Sciatic nerve (tissue), 2 donors: ENCODE measurements around the gene C3orf70. TPM values are rescaled to one million over a fixed set of nuclear protein-coding genes. Genes with fewer than 3 reads are reported as not detected.
"Not testable (repeated sequence)": the region's sequence is repeated elsewhere in the genome, so short reads cannot be mapped to it uniquely, and the experiment has no call there.

Source experiments
- ATAC-seq: fragments of 200-7000 bp; cut with Tn5 transposase; one replicate; pipeline ENCODE4 v1.9.1; 2020; ENCODE audit warnings: mild to moderate bottlenecking, moderate library complexity
- DNase-seq: peaks from one replicate; pipeline ENCODE4 v3.0.0-alpha.2; 2020; ENCODE audit warnings: low spot score
- intact Hi-C: fragments of 100-400 bp; cut with DNase I; formaldehyde crosslinking; loops from one replicate; pipeline ENCODE4 v1.14.2; 2022
- total RNA-seq: library from RNA; stranded (reverse); fragmentation: NEBNext Ultra II Directional; extraction: Animal tissue kit (Norgen Biotek cat#: 25700); gene quantifications from one replicate; pipeline ENCODE4 v1.2.1, GENCODE V29; 2021
- donor health status: DM: no; HTN: no; CAD: no.
- donor health status: DM: no; HTN: no; CAD: no.

Gene C3orf70
- total RNA-seq, 1 donor from 2014 or later: 12.9 TPM

DNA sequence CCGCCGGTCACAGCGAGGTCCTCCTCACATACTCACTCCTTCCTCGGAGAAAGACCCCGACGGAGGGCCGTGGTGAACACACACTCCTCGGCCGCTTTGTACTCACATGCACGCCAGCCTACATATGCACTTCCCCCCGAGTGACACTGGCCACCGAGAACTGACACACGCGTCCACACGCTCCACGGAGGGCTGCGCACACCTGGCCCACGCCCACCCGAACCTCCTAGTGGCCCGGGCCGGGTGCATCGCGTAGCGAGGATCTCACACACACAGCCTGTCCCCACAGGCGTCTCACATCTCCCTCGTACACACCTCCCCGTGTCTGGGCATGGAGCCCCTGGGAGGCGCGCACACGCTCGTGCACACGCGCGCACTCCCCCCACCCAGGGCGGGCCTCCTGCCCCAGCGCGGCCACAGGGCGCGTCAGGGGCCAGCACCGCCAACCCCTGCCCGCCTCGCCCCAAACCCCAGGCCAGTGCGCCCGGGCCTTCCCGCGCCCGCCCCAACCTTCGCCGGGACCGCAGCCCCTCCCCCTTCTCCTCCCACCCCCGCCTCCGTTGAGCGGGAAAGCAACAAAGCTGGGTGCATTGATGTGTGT lies 411 bp upstream of the C3orf70 start:
- ATAC-seq (peak; percentile 58), DNase-seq (peak; percentile 63)
- intact Hi-C loops: no loop called here

DNA sequence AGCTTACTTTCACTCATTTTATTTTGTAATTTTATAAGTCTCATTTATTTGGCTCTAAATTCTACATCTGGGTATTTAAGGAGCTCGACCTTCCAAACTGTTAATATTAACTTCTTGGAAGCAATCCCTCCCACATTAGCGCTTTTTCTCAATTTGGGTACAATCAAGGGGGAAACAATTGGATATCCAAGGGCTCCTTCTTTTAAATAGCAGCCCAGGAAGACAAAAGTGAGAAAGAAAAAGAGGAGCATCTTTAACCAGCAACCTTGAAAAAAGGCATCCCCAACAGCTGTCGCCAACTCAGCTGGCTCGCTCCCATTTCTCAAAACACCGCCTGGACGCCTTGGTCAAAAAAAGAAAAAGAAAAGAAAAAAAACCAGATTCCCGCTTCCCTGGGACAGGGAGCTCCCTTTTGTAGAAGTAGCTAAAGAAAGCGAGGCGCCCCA lies 873 bp downstream of the C3orf70 start:
- intact Hi-C loops: no loop called here
- DNase-seq: no peak
- ATAC-seq: no peak

- DNase-seq (no peak), ATAC-seq (no peak)
- intact Hi-C loops: no loop called here
Measured at GRCh38 chr3:185151101-185151963, 1.5 kb downstream of the C3orf70 start.

DNA sequence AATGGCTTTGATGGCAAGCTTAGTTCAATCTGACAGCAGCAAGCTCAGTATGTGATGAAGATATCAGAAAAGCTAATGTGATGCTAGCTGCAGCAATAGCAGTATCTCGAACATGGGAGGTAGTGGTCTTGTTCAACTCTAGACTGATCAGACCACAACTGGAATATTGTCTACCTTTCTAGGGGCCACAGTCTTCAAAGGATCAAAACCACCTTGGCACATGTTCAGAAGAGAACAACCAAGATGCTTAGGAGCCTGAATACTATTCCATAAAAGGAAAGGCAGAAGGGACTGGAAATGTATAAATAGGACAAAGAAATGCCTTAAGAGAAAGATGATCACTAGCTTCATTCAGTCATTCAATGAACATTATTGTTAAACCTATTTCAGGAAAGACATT lies 2.3 kb downstream of the C3orf70 start:
- ATAC-seq (no peak), DNase-seq (no peak)
- intact Hi-C loops: no loop called here

DNA sequence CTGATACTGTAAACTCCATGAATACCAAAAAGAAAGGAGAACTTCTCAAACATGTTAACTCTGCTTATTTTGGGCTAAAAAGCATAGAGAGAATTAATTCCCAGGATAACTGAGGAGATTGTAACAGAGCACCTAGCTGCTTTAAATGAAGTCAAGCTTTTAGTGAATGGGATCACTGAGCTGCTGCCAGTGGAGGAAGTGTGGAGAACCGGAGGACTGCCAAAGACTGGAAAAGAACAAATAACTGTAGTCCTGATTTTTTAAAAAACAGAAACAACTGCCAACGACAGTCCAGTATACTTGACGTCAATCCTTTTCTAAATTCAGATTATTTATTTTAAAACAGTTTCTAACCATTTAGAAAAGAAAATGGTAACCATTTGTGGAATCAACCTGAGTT lies 3.3 kb downstream of the C3orf70 start:
- DNase-seq (no peak), ATAC-seq (peak; percentile 61)
- intact Hi-C loops: no loop called here

GRCh38 chr3:185145511-185145910 lies 7.3 kb downstream of the C3orf70 start:
- DNase-seq: no peak
- intact Hi-C loops: no loop called here
- no peak for ATAC-seq

GRCh38 chr3:185144784-185145183 lies 8.1 kb downstream of the C3orf70 start:
- DNase-seq (no peak), ATAC-seq (no peak)
- intact Hi-C loops: no loop called here

DNA sequence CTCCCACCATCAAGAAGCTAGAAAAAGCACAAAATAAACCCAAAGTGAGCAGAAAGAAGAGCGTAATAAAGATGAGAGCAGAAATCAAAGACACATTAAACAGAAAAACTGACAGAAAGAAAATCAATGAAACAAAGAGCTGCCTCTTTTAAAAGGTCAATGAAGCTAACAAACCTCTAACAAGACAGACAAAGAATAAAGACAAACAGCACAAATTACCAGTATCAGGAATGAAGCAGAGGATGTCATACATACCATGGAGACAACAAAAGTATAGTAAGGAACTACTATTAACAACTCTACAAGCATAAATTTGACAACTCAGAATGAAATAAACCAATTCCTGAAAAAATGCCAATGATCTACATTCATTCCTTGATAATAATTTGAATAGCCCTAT lies 15.0 kb downstream of the C3orf70 start:
- ATAC-seq (no peak), DNase-seq (no peak)
- intact Hi-C loops: no loop called here

DNA sequence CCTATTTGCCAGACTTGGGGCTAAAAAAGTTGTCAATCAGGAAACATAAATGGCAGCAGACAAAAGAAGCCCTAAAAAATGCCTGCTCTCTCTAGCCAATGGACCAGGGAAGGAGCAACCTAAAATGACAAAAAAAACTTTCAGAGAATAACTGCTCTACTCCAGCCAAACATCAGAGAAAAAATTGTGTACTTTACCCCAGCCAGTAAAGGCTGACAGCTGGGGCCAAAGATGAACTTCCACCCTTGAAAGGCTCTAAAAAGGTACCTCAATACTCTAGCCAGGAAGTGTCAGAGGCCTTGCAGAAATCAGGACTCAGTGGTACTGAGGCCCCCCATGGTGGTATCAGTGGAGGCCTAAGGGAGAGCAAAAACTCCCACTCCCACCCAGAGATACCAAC lies 18.4 kb downstream of the C3orf70 start:
- DNase-seq: no peak
- ATAC-seq: no peak
- intact Hi-C loops: no loop called here

- no peak for DNase-seq
- no peak for ATAC-seq
- intact Hi-C loops: no loop called here
Measured at GRCh38 chr3:185131602-185132256, 21.1 kb downstream of the C3orf70 start.

DNA sequence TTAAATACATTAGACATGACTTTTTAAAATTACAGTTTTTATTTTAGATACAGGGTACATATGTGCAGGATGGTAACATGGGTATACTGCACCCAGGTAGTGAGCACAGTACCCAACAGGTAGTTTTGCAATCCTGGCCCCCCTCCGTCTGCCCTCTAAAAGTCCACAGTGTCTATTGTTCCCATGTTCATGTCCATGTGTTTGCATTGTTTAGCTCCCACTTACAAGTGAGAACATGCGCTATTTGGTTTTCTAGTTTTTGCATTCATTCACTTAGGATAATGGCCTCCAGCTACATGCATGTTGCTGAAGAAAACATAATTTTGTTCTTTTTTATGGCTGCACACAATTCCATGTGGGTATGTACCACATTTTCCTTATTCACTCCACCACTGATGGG lies 23.8 kb downstream of the C3orf70 start:
- no peak for ATAC-seq
- DNase-seq: no peak
- intact Hi-C loops: no loop called here

DNA sequence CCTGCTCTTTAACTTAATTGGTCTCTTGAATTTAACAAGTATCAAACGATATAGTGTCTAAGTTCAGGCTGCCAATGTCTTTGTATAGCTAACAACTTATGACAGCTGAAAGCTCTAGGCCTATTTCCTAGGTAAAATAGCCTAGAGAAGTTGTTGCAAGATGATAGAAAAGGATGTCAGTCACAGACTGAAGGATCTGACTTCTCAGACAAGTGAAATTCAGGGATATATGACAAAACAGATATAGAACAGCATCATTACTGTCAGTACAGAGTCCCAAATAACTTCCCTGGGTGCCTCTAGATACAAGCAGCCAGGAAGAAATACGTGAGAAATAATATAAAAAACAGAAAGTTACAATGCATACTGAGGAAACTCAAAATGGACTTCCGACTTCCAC lies 26.7 kb downstream of the C3orf70 start:
- ATAC-seq: no peak
- no peak for DNase-seq
- intact Hi-C loops: no loop called here

GRCh38 chr3:185120126-185120525 lies 32.7 kb downstream of the C3orf70 start:
- ATAC-seq (no peak), DNase-seq (no peak)
- intact Hi-C loops: no loop called here

DNA sequence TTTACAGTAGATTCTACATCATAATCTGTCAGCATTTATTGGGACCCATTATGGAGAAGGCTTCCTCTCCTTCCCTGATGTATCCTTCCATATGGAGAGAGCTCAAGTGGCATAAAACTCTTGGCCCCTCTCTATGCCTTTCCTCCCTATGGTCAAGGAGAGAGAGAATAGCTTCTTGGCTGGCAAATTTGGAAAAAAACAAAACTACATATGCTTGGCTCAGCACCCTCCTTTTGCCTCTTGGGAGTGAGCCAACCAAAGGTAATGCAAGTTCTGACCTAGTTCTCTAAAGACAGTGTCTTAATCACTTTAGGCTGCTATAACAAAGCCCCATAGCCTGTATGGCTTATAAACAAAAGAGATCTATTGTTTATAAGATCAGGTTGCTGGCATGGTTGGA lies 37.5 kb downstream of the C3orf70 start:
- ATAC-seq: no peak
- intact Hi-C loops: no loop called here
- DNase-seq: no peak

- intact Hi-C loops: no loop called here
- ATAC-seq (no peak), DNase-seq (no peak)
Measured at GRCh38 chr3:185114756-185115155, 38.1 kb downstream of the C3orf70 start.

DNA sequence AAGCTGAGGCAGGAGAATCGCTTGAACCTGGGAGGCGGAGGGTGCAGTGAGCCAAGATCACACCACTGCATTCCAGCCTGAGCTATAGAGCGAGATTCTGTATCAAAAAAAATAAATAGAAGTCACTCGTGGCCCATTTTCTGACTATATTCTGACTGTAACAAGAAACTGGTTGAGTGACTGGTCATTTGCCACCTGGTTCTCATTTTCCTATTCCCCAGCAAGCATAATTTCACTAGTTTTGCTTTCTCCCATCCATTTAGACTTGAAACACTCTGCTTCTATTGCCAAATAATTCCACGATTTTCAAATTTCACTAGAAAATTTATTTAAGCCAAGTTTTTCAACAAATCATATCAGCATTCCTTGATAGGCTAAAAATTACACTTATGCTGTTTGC lies 40.7 kb downstream of the C3orf70 start:
- intact Hi-C loops: no loop called here
- DNase-seq (no peak), ATAC-seq (no peak)

DNA sequence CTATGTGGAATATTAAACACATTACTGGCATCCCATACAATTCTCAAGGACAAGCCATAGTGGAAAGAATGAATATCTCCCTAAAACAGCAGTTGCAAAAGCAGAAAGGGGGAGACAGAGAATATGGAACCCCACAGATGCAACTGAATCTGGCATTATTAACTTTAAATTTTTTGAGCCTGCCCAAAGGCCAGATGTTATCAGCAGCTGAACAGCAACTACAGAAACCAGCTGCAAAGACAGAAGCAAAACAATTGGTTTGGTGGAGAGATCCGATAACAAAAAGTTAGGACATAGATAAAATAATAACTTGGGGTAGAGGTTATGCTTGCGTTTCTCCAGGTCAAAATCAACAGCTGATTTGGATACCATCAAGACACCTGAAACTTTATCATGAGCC lies 43.8 kb downstream of the C3orf70 start:
- intact Hi-C loops: not testable (repeated sequence)

DNA sequence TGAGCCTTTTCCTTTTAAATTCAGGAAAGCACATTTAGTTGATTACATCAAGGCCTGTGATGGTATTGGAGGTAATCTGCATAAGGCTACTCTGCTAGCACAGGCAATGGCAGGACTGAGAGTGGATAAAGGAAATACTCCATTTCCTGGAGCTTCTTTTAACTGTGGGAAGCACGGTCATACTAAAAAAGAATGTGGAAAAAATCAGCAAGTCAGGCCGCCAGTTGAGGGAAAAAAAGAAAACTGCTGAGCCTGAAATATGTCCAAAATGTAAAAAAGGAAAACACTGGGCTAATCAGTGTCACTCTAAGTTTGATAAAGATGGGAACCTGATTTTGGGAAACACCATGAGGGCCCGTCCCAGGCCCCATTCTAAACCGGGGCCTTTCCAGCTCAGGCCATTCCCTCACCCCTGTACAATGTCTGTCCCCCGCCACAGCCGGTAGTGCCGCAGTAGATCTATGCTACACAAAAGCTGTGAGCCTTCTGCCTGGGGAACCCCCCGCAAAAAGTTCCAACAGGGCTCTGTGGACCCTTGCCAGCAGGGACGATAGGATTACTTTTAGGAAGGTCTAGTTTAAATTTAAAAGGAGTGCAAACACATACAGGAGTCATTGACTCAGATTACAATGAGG lies 46.5 kb downstream of the C3orf70 start:
- DNase-seq, ATAC-seq, intact Hi-C loops: not testable (repeated sequence)

More for the DNA sequence above, 43.8 kb downstream of the C3orf70 start:
- ATAC-seq, DNase-seq: not testable (repeated sequence)

DNA sequence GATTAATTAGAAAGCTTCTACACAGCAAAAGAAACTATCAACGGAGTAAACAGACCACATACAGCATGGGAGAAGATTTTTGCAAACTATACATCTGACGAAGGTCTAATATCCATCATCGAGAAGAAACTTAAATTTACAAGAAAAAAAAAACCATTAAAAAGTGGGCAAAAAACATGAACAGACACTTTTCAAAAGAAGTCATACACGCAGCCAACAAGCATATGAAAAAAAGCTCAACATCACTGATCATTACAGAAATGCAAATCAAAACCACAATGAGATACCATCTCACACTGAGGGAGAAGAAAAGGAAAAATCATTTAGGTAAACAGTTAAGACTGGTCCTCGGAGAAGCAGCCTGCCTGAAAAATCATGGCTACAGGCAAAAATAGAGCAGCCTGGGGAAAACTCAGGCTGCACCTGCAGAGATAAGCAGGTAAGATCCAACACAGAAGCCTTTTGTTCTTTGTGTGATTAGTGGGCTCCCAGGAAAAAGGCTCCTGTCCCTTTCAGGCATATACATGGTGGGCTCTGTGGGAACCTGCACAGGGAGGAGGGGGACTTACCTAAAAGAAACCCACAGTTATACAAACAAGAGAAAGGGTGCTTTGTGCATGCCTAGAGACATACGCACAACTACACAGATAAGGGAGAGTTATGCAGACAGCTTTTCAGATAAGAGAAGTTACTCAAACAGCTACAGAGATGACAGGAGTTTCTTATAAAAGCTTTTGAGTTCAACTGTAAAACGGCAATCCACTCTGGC lies 49.3 kb downstream of the C3orf70 start:
- no peak for ATAC-seq
- intact Hi-C loops: no loop called here
- DNase-seq: no peak
